ENCODE results near the gene NDUFS7.

NDUFS7 gene

DNA sequence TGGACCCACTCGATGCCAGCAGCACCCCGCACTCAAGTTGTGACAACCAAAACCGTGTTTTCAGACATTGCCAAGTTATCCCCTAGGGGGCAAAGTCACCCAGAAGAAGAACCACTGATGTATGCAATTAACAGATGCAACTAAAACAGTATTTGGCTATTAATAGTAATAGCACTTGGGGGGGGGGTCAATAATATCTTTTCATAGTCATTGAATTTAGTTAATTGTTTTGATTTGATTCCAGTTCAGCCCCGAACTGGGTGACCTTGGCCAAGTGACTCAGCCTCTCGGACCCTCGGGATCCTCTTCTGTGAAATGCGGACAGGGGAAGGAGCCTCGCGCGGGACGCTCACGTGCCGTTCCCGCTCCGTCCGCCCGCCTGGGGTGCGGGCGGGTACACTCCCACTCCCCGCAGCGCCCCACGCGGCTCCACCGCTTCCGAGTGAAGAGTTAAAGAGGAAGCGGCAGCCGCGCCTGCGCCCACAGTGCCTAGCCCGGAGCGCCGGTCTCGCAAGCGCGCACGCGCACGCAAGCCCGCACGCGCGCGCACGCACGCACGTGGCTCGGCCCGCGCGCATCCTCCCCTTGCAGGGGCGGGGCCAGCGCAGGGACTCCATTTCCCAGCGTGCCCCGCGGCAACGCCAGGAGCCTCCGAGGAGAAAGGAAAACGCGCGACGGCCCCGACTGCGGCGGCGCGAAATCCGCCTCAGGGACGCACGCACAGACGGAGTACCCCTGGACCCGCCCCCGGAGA, 23.2 kb downstream of the NDUFS7 start:
- peak; percentile 100 for DNase-seq (ENCODE audit: low spot score)
- TF ChIP-seq, protein P1, sequence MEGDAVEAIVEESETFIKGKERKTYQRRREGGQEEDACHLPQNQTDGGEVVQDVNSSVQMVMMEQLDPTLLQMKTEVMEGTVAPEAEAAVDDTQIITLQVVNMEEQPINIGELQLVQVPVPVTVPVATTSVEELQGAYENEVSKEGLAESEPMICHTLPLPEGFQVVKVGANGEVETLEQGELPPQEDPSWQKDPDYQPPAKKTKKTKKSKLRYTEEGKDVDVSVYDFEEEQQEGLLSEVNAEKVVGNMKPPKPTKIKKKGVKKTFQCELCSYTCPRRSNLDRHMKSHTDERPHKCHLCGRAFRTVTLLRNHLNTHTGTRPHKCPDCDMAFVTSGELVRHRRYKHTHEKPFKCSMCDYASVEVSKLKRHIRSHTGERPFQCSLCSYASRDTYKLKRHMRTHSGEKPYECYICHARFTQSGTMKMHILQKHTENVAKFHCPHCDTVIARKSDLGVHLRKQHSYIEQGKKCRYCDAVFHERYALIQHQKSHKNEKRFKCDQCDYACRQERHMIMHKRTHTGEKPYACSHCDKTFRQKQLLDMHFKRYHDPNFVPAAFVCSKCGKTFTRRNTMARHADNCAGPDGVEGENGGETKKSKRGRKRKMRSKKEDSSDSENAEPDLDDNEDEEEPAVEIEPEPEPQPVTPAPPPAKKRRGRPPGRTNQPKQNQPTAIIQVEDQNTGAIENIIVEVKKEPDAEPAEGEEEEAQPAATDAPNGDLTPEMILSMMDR (IDR thresholded peaks at IDR 0.05; ENCODE audit: extremely low read depth, insufficient read depth, missing control alignments) = peak; percentile 47
- in situ Hi-C loops (cut with MboI; ENCODE audit: low pct_unique_long_range_greater_than_20kb, low sequenced_read_pairs, unreplicated experiment) = no loop called here

DNA sequence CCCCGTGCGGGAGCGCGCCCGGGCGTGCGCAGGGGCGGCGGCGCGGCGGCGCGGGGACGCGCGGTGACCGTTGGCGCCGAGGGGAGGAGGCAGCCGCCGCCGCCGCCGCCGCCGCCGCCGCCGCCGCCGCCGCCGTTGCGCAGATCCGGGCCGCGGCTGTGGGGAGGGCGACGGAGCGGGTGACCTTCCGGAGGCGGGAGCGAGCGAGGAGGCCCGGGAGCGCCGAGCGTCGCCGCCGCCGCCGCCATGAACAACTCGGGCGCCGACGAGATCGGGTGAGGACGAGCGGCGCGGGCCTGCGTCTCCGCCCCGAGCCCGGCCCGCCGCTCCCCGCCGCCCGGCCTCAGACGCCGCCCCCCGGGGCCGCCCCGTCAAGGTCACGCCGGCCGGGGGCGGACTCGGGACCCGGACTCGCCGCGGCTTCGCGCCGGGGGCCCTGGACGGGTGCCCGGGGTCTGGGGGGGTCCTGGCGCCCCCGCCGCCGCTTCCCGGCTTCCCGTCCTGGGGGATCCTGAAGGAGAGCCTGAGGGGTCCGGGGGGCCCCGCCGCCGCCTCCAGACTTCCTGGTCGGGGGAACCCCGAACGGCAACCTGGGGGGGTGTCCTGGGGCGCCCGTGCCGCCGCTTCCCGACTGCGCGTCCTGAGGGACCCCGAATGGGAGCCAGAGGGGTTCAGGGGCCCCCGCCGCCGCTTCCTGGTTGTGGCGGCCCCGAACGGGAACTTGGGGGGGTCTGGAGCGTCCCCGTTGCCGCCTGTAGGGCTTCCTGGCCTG, 24.0 kb downstream of the NDUFS7 start, which contains the start of gene DAZAP1:
DAZAP1 (plus strand) TSS at position 59 of the 772 bp plus-strand sequence; CDS start at position 247, 188 bp downstream.
- in situ Hi-C loops (cut with MboI; ENCODE audit: low pct_unique_long_range_greater_than_20kb, low sequenced_read_pairs, unreplicated experiment) = no loop called here
- TF ChIP-seq, protein P1 (IDR thresholded peaks at IDR 0.05; ENCODE audit: extremely low read depth, insufficient read depth, missing control alignments) = no peak
- peak; percentile 82 for DNase-seq (ENCODE audit: low spot score)

DNA sequence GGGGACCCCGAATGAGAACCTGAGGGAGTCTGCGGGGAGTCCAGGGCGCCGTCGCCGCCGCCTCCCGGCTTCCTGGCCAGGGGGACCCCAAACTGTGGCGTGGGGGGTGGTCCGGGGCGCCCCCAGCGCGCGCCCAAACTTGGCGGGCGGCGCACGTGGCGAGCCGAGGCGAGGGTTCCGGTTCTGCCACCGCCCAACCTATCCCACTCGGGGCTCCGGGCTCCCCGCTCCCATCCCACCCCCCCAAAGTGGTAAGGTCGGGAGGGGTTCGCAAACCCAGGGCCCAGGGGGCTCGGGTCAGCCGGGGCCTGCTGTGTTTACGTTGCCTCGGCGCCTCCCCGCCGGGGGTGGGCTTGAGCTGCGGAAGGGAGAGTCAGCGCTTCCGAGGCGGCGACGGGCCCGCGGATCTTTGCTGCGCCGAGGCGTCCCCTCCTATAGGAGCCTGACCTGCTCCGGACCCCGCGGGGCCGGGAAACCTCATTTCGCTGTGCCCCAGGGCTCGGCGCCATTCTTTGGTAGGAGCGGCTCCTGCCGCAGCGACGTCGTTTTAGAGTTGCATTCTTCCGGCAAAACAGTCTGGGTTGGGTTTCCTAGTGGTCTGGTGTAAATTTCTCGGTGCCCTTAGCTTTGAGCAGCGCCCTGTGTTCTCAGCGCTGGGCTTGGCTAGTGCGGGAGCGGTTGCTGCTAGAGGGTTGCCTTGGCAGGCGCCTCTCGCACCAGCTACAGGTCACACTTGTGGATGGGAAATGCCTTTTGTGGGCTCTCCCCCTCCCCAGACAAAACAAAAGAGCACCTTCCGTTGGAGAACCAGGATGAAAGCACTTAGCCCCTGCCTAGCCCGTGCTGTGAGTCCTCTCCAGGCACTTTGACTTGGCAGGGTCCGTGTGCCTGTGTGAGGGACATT, 24.8 kb downstream of the NDUFS7 start:
- peak; percentile 72 for DNase-seq (ENCODE audit: low spot score)
- TF ChIP-seq, protein P1 (IDR thresholded peaks at IDR 0.05; ENCODE audit: extremely low read depth, insufficient read depth, missing control alignments) = no peak
- in situ Hi-C loops (cut with MboI; ENCODE audit: low pct_unique_long_range_greater_than_20kb, low sequenced_read_pairs, unreplicated experiment) = no loop called here

DNA sequence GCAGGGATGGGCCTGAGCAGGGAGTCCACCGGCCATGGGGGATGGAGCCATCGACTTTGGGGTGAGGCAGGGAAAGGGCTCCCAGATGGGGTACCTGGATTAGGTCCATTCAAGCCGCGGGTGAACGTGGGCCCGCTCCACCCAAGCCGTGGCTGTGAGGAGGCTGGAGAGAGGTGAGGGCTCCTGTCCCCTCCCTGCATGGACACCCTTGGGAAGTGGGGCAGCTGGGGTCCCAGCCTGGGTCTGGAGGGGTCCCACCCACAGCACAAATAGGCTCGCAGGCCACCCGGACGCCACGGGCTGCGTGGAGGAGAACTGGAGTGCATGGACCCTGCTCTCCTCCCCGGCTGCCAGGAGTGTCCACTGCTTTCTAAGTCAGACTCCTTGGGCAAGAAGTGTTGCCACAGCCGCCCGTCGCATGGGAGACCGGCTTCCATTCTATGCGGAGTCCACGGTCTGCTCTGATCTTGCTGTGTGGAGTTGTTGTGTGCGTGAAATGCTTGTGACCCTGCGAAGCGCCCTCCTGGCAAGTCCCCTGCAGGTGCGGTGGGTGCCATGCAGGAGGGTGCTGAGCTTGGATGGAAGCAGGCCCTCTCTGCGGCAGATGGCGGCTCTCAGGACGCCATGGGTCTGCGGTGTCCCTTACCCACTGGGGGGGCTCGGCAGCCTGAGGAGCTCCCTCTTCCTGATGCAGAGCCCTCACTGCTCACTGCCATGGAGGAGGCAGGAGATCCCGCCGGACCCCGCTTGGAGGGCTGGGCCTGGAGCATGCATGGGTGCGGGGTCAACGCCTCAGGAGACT, 25.7 kb downstream of the NDUFS7 start:
- DNase-seq (ENCODE audit: low spot score) = no peak
- TF ChIP-seq, protein P1 (IDR thresholded peaks at IDR 0.05; ENCODE audit: extremely low read depth, insufficient read depth, missing control alignments) = no peak
- in situ Hi-C loops (cut with MboI; ENCODE audit: low pct_unique_long_range_greater_than_20kb, low sequenced_read_pairs, unreplicated experiment) = no loop called here

DNA sequence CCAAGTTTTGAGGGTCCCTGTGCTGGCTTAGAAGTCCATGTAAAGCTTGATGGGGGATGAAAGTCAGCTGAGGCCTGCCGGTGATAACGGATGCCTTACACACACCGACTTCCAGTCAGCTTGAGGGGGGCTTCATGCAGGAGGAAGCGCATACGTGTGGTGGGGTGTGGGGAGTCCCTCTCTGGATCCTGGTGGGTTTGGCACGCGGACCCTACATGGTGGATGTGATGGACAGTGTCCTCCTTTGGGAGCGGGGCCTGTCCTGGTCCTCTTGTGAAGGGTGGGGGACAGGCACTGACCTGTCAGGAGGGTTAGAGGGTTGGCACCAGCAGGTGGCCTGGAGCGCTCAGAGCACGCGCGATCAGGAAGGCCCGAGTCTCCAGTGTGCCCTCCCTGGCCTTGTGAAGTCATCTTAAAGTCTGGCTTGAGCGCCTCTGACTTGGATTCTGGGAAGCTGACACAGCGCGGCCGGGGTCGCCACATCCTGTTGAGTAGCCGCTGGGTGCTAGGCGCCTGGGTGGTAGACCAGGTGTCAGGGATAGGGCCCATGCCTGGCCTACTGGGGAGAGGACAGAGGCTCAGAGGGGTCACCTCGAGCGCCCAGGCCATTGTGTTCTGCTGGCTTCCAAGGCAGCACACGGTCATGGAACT, 26.6 kb downstream of the NDUFS7 start:
- DNase-seq (ENCODE audit: low spot score) = no peak
- TF ChIP-seq, protein P1 (IDR thresholded peaks at IDR 0.05; ENCODE audit: extremely low read depth, insufficient read depth, missing control alignments) = no peak
- in situ Hi-C loops (cut with MboI; ENCODE audit: low pct_unique_long_range_greater_than_20kb, low sequenced_read_pairs, unreplicated experiment) = no loop called here
